ENCODE measurements around the gene PPWD1.

PPWD1 gene

DNA sequence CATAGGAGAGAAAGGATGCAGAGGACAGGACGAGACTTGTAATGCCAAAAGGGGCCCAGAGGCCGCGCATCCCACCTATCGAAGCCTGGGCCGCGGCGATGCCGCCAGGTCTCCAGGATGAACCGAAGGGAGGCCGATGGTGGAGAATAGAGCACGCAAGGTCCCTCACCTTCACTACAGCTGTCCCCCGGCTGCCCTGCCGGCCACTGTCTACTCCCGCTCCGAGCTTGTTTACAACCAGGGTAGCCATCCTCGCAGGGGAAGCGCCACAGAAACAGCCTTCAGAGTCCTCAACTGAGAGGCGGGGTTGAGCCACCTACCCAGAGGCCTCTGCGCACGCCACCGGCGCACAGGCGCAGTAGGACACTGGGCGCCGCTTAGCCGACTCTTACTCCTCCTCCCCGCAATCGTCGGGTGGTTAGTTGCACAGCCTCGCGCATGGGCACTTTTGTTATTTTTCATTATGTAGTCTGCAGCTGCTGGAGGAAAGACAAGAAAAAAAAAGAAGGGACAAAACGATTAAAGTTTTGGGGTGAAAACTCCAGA is 61.0 kb downstream of the PPWD1 start, which contains the start of gene TRIM23:
TRIM23 (minus strand) TSS at position 309 of the 546 bp plus-strand sequence; CDS start at position 250, 59 bp downstream.
- DNase-seq (ENCODE audit: low read depth): peak; percentile 92

DNA sequence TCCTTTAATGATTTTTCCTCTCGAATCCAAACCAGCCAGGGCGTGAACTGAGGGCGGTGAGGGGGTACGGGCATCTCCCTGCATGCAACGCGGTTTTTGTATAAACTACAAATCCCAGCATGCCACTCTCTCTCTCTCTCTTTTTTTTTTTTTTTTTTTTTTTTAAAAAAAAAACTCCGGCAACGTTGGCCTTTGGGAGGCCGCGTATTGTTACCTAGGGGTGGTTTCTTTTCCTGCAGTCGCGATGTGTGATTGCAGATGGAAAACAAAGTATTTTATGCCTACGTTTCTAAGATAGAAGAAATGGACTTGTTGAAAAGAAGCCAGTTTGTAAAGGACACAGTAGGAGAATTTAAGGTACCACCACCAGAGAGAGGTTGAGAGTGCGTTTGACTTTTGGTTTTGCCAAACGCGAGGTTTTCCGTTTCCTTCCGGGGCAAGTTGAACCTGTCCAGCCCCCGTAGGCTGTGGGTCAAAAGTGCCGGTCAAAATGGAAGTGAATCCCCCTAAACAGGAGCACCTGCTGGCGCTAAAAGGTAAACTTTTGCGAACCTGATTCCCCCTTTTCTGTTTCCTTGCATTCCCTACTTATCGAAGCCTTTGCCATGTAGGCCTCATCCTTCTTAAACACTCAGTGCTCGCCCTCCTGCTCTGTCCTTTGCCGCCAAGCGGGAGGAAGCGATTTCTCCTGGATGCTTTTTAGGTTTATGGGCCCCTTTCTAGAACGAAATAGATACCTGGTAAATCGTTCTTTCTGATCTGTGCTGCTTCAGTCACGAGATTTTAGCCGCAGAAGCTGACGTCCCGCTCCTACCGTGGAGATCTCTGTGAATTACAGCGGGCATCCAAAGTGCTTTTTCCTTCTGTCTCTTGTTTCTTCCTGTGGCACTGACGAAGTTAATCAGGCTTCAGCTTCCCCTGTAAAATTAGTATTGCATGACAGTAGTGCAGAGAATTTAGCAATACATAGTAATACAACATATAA is 61.8 kb downstream of the PPWD1 start, which contains the start of the genes SHLD3 and TRAPPC13:
SHLD3 (plus strand) TSS at position 457 of the 985 bp plus-strand sequence. CDS start 4,561 bp downstream, outside the sequence.
TRAPPC13 (plus strand) TSS at position 457 of the 985 bp plus-strand sequence; CDS start at position 491, 34 bp downstream.
- peak; percentile 76 for DNase-seq (ENCODE audit: low read depth)

DNA sequence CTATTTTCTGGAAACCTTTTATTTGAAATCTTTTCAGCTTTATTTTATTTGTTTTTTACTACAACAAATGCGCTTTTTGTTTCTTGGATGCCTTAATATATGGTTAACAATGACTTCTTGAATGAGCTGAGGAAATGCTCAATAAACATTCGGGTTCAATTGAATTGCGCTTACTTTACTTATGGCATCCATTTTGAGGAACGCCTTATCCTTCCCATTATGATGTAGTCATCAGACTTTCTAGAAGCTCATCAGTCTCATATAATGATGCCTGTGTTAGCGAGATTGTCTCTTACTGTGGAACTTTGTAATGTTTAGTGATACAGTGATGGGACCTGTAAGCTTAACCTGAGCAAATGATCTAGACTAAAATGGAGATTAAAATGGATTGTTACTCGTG is 62.6 kb downstream of the PPWD1 start:
- no peak for DNase-seq (ENCODE audit: low read depth)

DNA sequence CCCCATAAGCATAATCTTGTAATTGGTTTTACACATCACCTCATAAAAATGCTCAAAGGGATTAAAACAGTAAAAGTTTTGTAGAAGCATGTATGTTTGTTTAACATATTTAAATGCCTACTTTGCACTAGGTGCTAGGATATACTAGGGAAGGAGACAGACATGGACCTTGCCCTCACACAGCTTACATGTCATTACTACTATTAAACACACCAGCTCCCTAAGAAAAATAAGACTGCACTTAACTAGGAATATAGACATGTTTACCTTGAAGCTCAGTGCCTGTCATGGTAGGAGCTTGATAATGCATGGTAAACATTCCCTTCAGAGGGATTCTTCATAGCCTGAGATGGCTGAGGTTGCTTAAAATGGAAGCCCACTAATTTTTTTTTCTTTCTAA is 67.9 kb downstream of the PPWD1 start:
- DNase-seq (ENCODE audit: low read depth): no peak

Measured in stromal cell of bone marrow (primary cell).